ENCODE results near the gene HOXC6.

The HOXC6 gene

GRCh38 chr12:54042970-54043853, 15.0 kb downstream of the HOXC6 start:
- no peak for DNase-seq (ENCODE audit: low spot score)

DNA sequence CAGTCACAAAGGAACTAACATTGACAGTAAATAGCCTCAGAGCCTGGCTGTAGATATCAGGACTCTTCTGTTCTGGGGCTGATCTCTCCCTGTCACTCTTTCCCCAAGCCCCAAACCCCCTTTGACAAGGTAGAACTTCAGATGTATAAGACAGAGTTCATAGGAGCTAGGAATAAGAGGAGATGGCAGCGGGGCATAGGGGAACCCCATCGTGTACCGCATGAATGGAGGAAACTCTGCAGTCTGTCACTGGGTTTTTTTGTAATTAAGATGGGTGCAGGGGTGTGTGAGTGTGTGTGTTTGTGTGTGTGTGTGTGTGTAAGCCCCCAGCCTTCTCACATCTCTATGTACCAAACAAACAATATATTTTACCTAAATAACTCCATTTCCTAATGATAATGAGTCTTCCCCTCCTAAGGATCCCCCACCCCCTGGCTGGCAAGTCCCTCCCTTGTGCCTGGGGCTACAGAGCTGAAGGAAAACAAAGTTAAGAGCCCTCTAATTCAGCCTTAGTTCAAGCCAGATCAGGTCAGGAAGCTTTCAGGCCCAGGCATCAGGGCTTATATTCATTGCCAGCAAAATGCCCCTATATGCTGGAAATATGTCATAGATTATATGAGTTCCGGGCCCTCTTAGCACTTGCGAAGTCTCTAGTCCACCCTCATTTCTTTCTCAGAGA, 16.3 kb downstream of the HOXC6 start:
- DNase-seq (ENCODE audit: low spot score), result no peak

DNA sequence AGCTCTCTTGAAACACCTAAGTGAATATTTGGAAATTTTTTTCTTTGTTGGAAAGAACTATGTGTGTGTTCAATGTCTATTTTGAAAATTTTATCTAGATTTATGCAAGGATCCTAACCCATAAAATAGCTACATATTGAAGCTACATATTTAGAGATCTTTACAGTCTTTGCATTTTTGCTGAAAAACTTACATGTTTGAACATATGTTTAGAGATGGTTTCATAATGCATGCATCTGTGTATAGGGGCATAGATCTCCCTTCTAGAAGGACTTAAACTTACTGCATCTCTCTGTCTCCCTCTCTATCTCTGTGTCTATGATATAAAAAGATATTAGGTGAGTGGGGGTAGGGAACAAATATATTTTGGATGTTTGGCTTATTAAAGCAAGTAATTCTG, 17.2 kb downstream of the HOXC6 start:
- DNase-seq (ENCODE audit: low spot score), result no peak

GRCh38 chr12:54045868-54046521, 17.8 kb downstream of the HOXC6 start:
- no peak for DNase-seq (ENCODE audit: low spot score)

DNA sequence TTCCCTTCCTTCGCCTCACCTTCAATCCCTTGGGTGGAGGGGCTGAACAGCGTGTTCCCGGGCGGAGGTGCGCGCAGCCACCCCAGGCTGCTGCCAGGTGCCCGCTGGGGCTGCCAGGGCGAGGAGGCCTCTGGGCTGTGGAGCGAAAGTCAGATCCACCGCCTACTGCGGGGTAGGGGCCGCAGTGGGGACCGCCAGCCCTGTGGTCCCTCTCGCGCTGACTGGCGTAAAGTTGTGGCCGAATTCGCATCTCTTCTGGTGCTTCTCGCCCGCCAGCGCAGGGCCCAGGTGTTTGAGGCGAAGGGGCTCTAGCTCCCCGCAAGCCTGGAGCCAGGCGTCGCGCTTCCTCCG, 18.5 kb downstream of the HOXC6 start:
- no peak for DNase-seq (ENCODE audit: low spot score)

DNA sequence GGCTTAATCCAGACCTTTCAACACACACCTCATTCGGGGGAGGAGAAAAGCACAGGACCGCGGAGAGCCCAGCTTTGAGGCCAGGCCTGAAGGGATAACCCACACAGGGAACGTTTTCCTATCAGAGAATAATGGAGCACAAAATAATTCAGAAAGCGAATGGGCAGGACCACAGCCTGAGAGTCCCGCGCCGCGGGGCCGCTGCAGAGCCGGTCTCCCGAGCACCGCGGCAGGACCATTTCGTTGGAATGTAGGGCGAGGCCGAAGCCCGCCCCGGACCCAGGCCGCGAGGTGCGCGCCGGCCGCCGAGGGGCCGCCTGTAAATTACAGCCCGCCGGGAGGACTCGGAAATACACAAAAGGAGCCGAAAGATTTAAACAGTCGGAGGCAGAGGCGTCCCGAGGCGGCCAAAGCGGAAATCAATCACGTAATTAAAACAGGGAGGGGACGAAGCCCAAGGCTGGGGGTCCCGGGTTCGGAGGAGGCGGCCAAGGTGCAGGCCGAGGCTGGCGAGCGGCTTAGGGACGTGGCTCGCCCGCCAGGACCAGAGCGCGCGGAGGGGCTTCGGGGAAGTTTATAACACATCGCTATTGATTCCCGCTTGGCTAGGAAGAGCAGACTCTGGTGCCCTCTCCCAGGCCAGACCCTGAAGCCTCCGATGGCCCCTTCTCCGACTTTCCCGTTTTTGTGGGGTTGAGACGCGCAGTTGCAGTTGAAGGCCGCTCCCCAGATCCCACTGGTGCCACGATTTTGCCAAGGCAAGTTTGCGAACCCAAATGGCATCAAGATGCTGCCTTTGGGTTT, 19.1 kb downstream of the HOXC6 start:
- DNase-seq (ENCODE audit: low spot score), result no peak

DNA sequence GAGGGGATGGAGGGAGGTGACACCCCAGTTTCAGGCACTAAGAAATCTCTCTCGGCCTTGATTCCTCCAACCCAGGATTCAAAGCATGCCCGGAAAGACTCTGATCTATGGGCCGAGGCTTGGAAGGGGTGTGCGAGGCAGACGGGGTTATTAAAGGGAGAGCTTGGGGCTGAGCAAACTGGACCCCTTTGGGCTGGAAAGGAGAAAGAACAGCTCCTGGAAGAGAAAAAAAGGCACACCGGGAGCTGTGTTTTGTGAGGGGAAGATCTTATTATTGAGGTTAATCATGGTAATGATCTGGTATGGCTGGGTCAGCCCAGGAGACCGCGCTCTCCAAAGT, 19.7 kb downstream of the HOXC6 start:
- DNase-seq (ENCODE audit: low spot score), result no peak

DNA sequence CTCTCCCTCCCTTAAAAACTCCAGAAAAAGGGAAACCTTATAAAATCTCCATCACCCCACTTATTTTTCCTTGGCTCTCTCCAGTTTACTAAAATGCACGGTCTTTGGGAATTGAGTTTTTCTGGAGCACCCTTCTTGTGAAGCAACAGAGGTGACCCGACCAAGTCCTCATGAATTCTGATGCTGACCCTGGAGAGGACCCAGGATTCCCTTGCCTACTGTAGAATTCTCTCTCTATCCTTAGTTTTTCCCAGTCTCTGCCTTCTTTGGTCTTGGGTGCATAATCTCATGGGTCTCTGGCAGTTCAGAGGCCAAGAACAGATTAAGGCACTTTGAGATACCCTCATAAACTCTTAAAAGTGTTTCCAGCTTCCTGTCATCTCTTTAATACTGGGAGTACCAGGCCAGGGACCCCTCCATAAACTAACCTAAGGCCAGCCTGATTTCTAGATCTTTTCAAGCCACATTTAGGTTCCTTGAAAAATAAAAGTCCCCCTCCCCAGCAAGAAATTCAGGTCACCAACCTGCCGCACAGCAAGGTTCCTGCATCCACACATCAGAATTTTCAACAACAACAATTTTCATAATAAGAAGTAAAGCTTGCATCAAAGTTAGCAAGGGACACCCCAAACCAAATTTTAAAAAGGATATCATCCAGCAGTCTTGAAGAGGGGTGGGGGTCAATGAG, 20.3 kb downstream of the HOXC6 start:
- no peak for DNase-seq (ENCODE audit: low spot score)

DNA sequence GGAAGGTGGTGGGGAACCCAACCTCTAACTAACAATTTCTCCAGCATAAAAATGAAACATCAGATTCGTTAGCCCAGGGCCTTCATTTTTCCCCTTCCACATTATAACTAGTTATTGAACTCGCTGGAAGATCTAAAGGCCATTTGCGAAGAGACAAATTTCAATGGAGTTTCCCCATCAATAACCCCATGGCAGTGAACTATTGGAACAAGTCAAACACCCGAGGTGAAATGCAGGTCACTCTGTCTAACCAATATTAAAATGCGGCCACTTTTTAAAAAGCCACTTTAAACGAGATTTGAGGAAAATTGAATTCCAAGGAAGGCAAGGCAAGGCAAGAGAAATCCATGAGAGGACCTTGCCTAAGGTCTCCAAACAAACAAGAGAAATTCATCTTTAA, 20.9 kb downstream of the HOXC6 start:
- no peak for DNase-seq (ENCODE audit: low spot score)

GRCh38 chr12:54050482-54050810, 22.2 kb downstream of the HOXC6 start:
- DNase-seq (ENCODE audit: low spot score), result no peak

DNA sequence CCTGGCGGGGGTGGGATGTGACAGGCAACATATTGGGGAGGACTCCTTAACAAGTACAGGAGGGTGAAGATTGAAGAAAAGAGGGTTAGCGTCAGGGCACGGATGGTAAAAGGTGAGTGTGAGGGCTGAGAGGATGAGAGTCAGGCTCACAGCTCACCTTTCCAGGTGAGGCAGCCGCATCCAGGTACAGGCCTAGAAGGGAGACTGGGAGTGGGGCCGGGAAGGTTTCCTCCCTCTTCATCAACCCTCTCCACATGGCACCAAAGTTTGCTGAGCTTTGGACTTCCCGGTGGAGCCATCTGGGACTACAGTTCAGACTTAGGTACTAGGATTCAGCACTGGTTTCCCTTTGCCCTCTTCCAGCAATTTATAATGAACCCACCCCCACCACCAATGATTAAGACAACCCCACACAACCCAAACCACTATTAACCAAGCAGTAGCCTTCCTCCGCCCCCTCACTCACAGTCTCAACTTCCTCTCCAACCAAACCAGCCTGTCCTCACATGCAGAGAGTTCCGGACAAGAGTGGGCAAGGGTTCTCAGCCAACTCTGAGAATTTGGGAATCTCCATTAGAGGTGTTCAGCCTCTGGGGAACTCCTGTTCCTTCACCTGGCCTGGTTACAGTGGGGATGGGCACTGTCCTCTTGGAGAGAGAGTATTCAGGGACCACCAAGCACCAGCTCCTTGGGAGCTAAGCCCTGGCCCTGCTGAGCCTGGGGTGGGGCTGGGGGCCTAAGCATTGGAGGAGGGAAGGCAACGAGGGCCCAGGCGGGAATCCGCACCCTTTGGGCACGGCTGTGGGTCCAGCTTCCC, 23.0 kb downstream of the HOXC6 start:
- DNase-seq (ENCODE audit: low spot score), result no peak

DNA sequence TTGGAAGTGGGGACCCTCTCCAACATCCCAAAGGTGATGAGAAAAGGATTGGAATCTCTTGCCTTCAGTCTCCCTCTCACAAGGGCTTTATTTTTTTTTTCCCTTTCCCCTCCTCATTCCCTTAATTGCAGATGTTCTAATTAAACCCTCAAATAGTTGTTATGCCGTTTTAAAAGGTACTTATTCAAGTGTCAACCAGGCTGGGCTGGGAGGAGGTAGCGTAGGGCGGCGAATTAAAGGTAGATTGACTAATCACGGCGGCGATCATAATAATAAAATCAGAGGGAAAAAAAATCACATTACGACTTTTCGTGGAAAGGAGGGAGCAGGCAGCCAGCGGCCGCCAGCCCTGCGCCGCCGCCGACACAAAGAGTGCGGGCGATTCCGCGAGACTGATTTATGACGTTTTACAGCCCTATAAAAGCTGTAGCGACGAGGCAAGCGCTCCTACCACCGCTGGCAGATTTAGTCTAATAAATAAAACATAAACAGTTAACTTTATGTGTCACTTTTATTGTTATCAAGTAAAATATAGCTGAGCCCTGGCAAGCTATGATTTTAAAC, 23.7 kb downstream of the HOXC6 start:
- no peak for DNase-seq (ENCODE audit: low spot score)

DNA sequence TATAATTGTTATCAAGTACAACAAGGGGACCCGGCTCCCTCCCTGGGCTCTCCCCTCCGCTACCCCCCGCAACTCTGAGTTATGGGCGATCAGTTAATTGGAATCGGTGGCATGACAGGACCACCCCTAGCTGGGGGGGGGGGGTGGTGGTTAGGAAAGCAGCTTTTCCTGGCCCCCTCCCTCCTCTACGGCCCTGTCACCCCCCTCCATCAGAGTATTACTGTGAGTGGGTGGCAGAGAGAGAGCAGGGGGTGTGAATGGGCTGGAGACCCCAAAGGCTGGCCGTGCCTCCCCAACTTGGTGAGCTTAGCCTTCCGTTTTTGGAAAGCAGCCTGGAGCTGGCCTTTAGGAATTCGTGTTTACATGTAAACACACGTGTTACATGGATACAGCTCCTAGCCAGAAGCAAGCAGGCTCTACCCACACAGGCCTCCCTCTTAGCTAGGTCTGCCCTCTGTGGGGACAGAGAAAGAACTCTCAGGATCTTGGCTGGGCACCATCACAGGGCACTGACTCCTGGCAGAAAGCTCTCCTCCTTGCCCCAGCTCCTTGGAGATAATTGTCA, 24.3 kb downstream of the HOXC6 start:
- no peak for DNase-seq (ENCODE audit: low spot score)

GRCh38 chr12:54053003-54053750, 24.9 kb downstream of the HOXC6 start:
- DNase-seq (ENCODE audit: low spot score), result no peak

DNA sequence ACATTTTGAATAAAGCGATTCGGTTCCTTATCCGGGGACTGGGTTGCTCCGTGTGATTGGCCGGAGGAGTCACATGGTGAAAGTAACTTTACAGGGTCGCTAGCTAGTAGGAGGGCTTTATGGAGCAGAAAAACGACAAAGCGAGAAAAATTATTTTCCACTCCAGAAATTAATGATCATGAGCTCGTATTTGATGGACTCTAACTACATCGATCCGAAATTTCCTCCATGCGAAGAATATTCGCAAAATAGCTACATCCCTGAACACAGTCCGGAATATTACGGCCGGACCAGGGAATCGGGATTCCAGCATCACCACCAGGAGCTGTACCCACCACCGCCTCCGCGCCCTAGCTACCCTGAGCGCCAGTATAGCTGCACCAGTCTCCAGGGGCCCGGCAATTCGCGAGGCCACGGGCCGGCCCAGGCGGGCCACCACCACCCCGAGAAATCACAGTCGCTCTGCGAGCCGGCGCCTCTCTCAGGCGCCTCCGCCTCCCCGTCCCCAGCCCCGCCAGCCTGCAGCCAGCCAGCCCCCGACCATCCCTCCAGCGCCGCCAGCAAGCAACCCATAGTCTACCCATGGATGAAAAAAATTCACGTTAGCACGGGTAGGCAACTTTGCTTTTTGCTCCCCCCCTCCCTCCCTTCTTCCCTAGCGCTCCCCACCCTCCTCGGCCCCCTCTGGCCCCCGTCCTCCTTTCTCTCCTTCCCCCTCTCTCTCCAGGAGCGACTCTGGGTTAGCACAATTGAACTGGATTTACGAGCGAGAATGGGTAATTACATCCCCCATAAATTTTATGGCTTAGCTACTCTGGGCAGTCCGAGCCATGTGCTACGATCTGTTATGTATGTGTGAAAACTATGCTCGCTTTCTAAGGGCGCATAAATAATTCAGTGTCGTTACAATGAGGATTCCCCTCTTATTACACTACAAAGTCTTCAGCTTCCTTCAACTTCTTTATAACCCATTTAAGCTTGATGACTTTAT, 25.8 kb downstream of the HOXC6 start, which contains the start of gene HOXC4:
TSS of gene HOXC4 (plus strand) at position 85 of the 991 bp plus-strand sequence. CDS start at position 173, 88 bp downstream.
- no peak for DNase-seq (ENCODE audit: low spot score)

GRCh38 chr12:54054742-54055194, 26.5 kb downstream of the HOXC6 start:
- no peak for DNase-seq (ENCODE audit: low spot score)

DNA sequence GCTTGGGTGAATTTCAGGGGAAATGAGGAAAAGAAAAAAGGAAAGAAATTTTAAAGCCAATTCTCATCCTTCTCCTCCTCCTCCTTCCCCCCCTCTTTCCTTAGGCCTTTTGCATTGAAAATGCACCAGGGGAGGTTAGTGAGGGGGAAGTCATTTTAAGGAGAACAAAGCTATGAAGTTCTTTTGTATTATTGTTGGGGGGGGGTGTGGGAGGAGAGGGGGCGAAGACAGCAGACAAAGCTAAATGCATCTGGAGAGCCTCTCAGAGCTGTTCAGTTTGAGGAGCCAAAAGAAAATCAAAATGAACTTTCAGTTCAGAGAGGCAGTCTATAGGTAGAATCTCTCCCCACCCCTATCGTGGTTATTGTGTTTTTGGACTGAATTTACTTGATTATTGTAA, 27.3 kb downstream of the HOXC6 start:
- no peak for DNase-seq (ENCODE audit: low spot score)

DNA sequence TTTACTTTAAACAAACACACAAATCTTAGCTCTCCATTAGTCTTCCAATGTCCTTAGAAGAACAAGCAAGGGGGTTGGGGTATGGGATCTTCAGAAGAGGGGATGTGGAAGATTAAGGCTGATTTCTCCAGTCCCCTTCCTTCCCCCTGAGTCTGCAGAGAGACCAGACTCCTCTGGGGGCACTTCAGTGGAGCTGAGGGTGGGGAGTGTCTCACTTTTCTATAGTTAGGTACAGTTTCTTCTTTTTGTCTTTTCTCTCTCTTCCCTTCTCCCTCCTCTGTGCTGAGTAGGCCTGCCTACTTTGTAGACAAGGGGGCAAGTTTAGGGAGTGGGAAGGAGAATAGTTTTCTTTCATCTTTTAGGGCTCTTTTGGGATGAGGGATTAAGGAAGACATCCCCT, 27.9 kb downstream of the HOXC6 start:
- no peak for DNase-seq (ENCODE audit: low spot score)
